SK-N-SH (cell line): ENCODE measurements around the gene HINFP. TPM values are rescaled to one million over a fixed set of nuclear protein-coding genes. Genes with fewer than 3 reads are reported as not detected.
A peak's percentile ranks its signal among the peaks of the same experiment; 100 is the strongest.

Experiments used
- CTCF ChIA-PET: fragments of 300-600, 350-600 bp; formaldehyde crosslinking; extraction: SDS; loops from one replicate; lab custom pipeline; 2021; lab: Yijun Ruan, JAX
- POLR2A ChIA-PET: fragments of 350-600 bp; sonication (Branson Sonifier 250); formaldehyde crosslinking; extraction: SDS; loops from one replicate; lab custom pipeline; 2020; ENCODE audit warnings: antibody characterized with exemption, inconsistent platforms; lab: Yijun Ruan, JAX
- DNase-seq: peaks from one replicate; pipeline ENCODE4 v3.0.0; 2012
- H2AFZ ChIP-seq: fragments of 200-600 bp; sonication (generic); 2 replicates; pipeline ENCODE4 v1.8.1; 2016; ENCODE audit warnings: antibody characterized with exemption, mild to moderate bottlenecking, low read depth
- H3F3A ChIP-seq: fragments of 200-600 bp; sonication (generic); replicated peaks from 2 replicates; pipeline ENCODE3; 2016; ENCODE audit warnings: antibody characterized with exemption, mild to moderate bottlenecking; ENCODE audit not compliant: insufficient read depth
- H3K27ac ChIP-seq, 2 experiments: fragments of 200-500 bp in 1 of 2; fragments of 200-600 bp in 1 of 2; sonication (Bioruptor generic) in 1 of 2; sonication (generic), shearing (Covaris generic) in 1 of 2; 2 replicates each; pipeline versions ENCODE4 v1.5.1 to v1.6.1; 2014 to 2016; ENCODE audit warnings: low read depth in 2 of 2, inconsistent platforms in 1 of 2, low read length in 1 of 2, mild to moderate bottlenecking in 1 of 2, mixed read lengths in 1 of 2
- H3K27me3 ChIP-seq: fragments of 200-600 bp; sonication (generic), shearing (Covaris generic); 2 replicates; pipeline ENCODE4 v1.6.1; 2016; ENCODE audit warnings: mixed run types; ENCODE audit not compliant: insufficient read depth
- H3K36me3 ChIP-seq, 2 experiments: fragments of 200-500 bp in 1 of 2; fragments of 200-600 bp in 1 of 2; sonication (Bioruptor generic) in 1 of 2; sonication (generic) in 1 of 2; replicated peaks in 1 of 2; 2 replicates each; pipeline versions ENCODE3 to v1.5.1; 2014 to 2016; ENCODE audit warnings: low read length in 1 of 2, mild to moderate bottlenecking in 1 of 2; ENCODE audit not compliant: insufficient read depth in 2 of 2, control insufficient read depth in 1 of 2
- H3K4me1 ChIP-seq, 2 experiments: fragments of 200-500 bp in 1 of 2; fragments of 200-600 bp in 1 of 2; sonication (Bioruptor generic) in 1 of 2; sonication (generic), shearing (Covaris generic) in 1 of 2; 2 replicates each; pipeline versions ENCODE4 v1.5.1 to v1.6.1; 2014 to 2016; ENCODE audit warnings: low read depth in 1 of 2, low read length in 1 of 2, mixed run types in 1 of 2; ENCODE audit not compliant: insufficient read depth in 2 of 2, control insufficient read depth in 1 of 2
- H3K4me2 ChIP-seq: fragments of 200-600 bp; sonication (generic), shearing (Covaris generic); 2 replicates; pipeline ENCODE4 v1.6.1; 2017; ENCODE audit warnings: mixed run types
- H3K4me3 ChIP-seq, 2 experiments: fragments of 200-500 bp in 1 of 2; fragments of 200-600 bp in 1 of 2; sonication (Bioruptor generic) in 1 of 2; sonication (generic), shearing (Covaris generic) in 1 of 2; 2 replicates each; pipeline versions ENCODE4 v1.5.1 to v1.8.1; 2014 to 2016; ENCODE audit warnings: low read depth in 2 of 2, inconsistent platforms in 1 of 2, low read length in 1 of 2, mild to moderate bottlenecking in 1 of 2, mixed read lengths in 1 of 2, moderate library complexity in 1 of 2
- H3K79me2 ChIP-seq: fragments of 200-600 bp; sonication (generic); 2 replicates; pipeline ENCODE4 v1.8.1; 2017; ENCODE audit warnings: mild to moderate bottlenecking; ENCODE audit not compliant: insufficient read depth
- H3K9ac ChIP-seq: fragments of 200-600 bp; sonication (generic); 2 replicates; pipeline ENCODE4 v1.6.1; 2017; ENCODE audit warnings: mixed run types
- H3K9me2 ChIP-seq: fragments of 200-600 bp; sonication (generic); 2 replicates; pipeline ENCODE4 v1.6.1; 2017; ENCODE audit warnings: mixed run types
- H3K9me3 ChIP-seq: fragments of 200-600 bp; sonication (generic); 2 replicates; pipeline ENCODE4 v1.6.1; 2017; ENCODE audit warnings: mixed run types, mild to moderate bottlenecking, moderate library complexity
- H4K20me1 ChIP-seq: fragments of 200-600 bp; sonication (generic); 2 replicates; pipeline ENCODE4 v1.6.1; 2017; ENCODE audit warnings: mild to moderate bottlenecking, mixed run types; ENCODE audit not compliant: insufficient read depth
- EP300 ChIP-seq, 2 experiments: IDR thresholded peaks; 2 replicates each; pipeline versions ENCODE4 v1.4.0 to v1.6.1; 2012; ENCODE audit warnings: borderline replicate concordance in 1 of 2, low read depth in 1 of 2, low read length in 1 of 2
- EZH2phosphoT487 ChIP-seq: fragments of 200-600 bp; sonication (generic); IDR thresholded peaks from 2 replicates; pipeline ENCODE4 v1.6.1; 2017; ENCODE audit warnings: low read depth, mixed run types, mild to moderate bottlenecking, antibody characterized with exemption, moderate library complexity, borderline replicate concordance
- FOSL2 ChIP-seq: IDR thresholded peaks from 2 replicates; pipeline ENCODE4 v1.4.0; 2012; ENCODE audit warnings: low read depth, mild to moderate bottlenecking, moderate library complexity, borderline replicate concordance
- FOXJ3 ChIP-seq: sonication (generic); formaldehyde crosslinking; IDR thresholded peaks from 2 replicates; pipeline ENCODE4 v1.5.1; 2020; ENCODE audit warnings: mild to moderate bottlenecking, missing genetic modification reagents
- GATA2 ChIP-seq: sonication (generic); formaldehyde crosslinking; IDR thresholded peaks from 2 replicates; pipeline ENCODE4 v1.5.0; 2020; ENCODE audit warnings: mild to moderate bottlenecking, missing genetic modification reagents
- MXI1 ChIP-seq: IDR thresholded peaks from 2 replicates; pipeline ENCODE4 v1.6.1; 2012; ENCODE audit warnings: mild to moderate bottlenecking, low read depth, low read length, improper control_type of control experiment
- RCOR1 ChIP-seq: fragments of 150-350 bp; IDR thresholded peaks from 2 replicates; pipeline ENCODE4 v1.6.1; 2017; ENCODE audit warnings: antibody characterized with exemption, low read length
- RFX5 ChIP-seq: IDR thresholded peaks from 2 replicates; pipeline ENCODE4 v1.6.1; 2012; ENCODE audit warnings: mild to moderate bottlenecking, improper control_type of control experiment, low read length
- RXRA ChIP-seq: IDR thresholded peaks from 2 replicates; pipeline ENCODE4 v1.4.0; 2012; ENCODE audit warnings: low read depth, mild to moderate bottlenecking, borderline replicate concordance
- SMC3 ChIP-seq: IDR thresholded peaks from 2 replicates; pipeline ENCODE4 v1.6.1; 2012; ENCODE audit warnings: low read depth, low read length, improper control_type of control experiment
- TCF12 ChIP-seq: IDR thresholded peaks from 2 replicates; pipeline ENCODE4 v1.4.0; 2012
- TEAD4 ChIP-seq: IDR thresholded peaks from 2 replicates; pipeline ENCODE4 v1.4.0; 2012; ENCODE audit warnings: mild to moderate bottlenecking, borderline replicate concordance; ENCODE audit not compliant: insufficient read depth
- USF1 ChIP-seq: IDR thresholded peaks from 2 replicates; pipeline ENCODE4 v1.4.0; 2012; ENCODE audit warnings: low read depth, borderline replicate concordance
- YY1 ChIP-seq: IDR thresholded peaks from 2 replicates; pipeline ENCODE4 v1.4.0; 2012; ENCODE audit warnings: low read depth, mild to moderate bottlenecking
- WGBS: methylation state at CpG from one replicate; pipeline ENCODE4 v1.1.6; 2017; ENCODE audit warnings: low lambda C conversion rate; 5-methylcytosine and 5-hydroxymethylcytosine counted together
- polyA plus RNA-seq, 3 experiments: library from polyadenylated mRNA; depleted of rRNA; stranded (reverse); fragments of >200 nt; gene quantifications; 2 replicates each; pipeline ENCODE4 v1.2.3, GENCODE V29; 2012
- TF ChIP-seq, protein P1 (sequence below): IDR thresholded peaks from 2 replicates; pipeline ENCODE4 v1.4.0; 2012; ENCODE audit warnings: low read depth, borderline replicate concordance
- TF ChIP-seq, protein P2 (sequence below): IDR thresholded peaks from 2 replicates; pipeline ENCODE4 v1.4.0; 2012; ENCODE audit warnings: low read depth
- TF ChIP-seq, protein P3 (sequence below): IDR thresholded peaks from 2 replicates; pipeline ENCODE4; 2012

The HINFP gene
- polyA plus RNA-seq, 1 of the 3 experiments (the other 2 are of a cell fraction), result 21.8 TPM

DNA sequence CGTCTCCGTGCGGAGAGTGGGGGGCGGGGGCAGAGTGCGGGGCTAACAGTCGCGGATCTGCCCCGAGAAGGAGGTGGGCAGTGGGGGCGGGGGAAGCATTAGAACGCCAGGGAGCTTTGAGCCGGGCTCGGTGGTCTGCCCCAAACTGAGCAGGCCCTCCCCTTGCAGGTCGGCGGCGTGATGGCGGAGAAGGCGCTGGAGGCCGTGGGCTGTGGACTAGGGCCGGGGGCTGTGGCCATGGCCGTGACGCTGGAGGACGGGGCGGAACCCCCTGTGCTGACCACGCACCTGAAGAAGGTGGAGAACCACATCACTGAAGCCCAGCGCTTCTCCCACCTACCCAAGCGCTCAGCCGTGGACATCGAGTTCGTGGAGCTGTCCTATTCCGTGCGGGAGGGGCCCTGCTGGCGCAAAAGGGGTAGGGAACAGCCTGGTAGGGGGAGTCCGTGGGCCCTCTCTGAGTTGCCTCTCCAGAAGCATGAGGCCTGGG lies 28.5 kb downstream of the HINFP start:
- TF ChIP-seq EZH2phosphoT487, result no peak
- no peak for TF ChIP-seq TCF12
- no peak for TF ChIP-seq SMC3
- no peak for TF ChIP-seq USF1
- no peak for TF ChIP-seq FOSL2
- TF ChIP-seq RFX5, result no peak
- no peak for TF ChIP-seq TEAD4
- TF ChIP-seq EP300 (IDR thresholded peaks at IDR 0.05; ENCODE audit: borderline replicate concordance in 1 of 2, low read depth in 1 of 2, low read length in 1 of 2), result no peak
- no peak for TF ChIP-seq FOXJ3 (CRISPR knock-in tag)
- TF ChIP-seq, protein P1, sequence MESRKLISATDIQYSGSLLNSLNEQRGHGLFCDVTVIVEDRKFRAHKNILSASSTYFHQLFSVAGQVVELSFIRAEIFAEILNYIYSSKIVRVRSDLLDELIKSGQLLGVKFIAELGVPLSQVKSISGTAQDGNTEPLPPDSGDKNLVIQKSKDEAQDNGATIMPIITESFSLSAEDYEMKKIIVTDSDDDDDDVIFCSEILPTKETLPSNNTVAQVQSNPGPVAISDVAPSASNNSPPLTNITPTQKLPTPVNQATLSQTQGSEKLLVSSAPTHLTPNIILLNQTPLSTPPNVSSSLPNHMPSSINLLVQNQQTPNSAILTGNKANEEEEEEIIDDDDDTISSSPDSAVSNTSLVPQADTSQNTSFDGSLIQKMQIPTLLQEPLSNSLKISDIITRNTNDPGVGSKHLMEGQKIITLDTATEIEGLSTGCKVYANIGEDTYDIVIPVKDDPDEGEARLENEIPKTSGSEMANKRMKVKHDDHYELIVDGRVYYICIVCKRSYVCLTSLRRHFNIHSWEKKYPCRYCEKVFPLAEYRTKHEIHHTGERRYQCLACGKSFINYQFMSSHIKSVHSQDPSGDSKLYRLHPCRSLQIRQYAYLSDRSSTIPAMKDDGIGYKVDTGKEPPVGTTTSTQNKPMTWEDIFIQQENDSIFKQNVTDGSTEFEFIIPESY, result no peak
- TF ChIP-seq YY1, result no peak
- TF ChIP-seq, protein P2, sequence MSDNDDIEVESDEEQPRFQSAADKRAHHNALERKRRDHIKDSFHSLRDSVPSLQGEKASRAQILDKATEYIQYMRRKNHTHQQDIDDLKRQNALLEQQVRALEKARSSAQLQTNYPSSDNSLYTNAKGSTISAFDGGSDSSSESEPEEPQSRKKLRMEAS, result no peak
- no peak for TF ChIP-seq GATA2
- no peak for TF ChIP-seq RXRA
- no peak for TF ChIP-seq RCOR1
- no peak for TF ChIP-seq MXI1
- TF ChIP-seq, protein P3, sequence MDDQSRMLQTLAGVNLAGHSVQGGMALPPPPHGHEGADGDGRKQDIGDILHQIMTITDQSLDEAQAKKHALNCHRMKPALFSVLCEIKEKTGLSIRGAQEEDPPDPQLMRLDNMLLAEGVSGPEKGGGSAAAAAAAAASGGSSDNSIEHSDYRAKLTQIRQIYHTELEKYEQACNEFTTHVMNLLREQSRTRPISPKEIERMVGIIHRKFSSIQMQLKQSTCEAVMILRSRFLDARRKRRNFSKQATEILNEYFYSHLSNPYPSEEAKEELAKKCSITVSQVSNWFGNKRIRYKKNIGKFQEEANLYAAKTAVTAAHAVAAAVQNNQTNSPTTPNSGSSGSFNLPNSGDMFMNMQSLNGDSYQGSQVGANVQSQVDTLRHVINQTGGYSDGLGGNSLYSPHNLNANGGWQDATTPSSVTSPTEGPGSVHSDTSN, result no peak
- TF ChIP-seq, all 33 proteins: peak for 0
- Histone ChIP-seq H3K36me3 (no peaks in the 10 kb centered on the region), H3K79me2 (no peaks in the 10 kb centered on the region), H4K20me1 (no peaks in the 10 kb centered on the region), H3K27me3 (no peaks in the 10 kb centered on the region), H3K9me3 (no peaks in the 10 kb centered on the region), H3K4me1 (peaks cover 0 to 12% of the 10 kb centered on the region in 2 experiments; a peak in 1 of 4 replicates), H3K27ac (no peak overlapping the region), H2AFZ (peak overlapping the region; percentile 90), H3F3A (no peaks in the 10 kb centered on the region), H3K4me3 (peak overlapping the region in 1 of 2 experiments; percentile 67; a peak in 2 of 4 replicates), H3K4me2 (peak overlapping the region; percentile 91), H3K9me2 (no peaks in the 10 kb centered on the region), H3K9ac (no peak overlapping the region)
- CTCF ChIA-PET, result interaction anchor here (0.8 to 8.9 kb wide), 10 partner anchors 10 to 173 kb away, joined by 3 to 48 read pairs (median 4); partner anchors contain the start of genes DPAGT1 and NLRX1
- no peak for DNase-seq
- WGBS, result 58% methylated on average over 24 of the region's 33 CpGs
- POLR2A ChIA-PET, result no interaction called here
